HK-2 (cell line): Measurements from ENCODE around the gene SNX3.
A peak's percentile ranks its signal among the peaks of the same experiment; 100 is the strongest.
"Not testable (repeated sequence)": the region's sequence is repeated elsewhere in the genome, so short reads cannot be mapped to it uniquely, and the experiment has no call there.

Experiments used
- DNase-seq: peaks from one replicate; pipeline ENCODE4 v3.0.0-alpha.2; 2018; ENCODE audit not compliant: unreplicated experiment

SNX3 gene

GRCh38 chr6:108260809-108261569 lies at the start of gene SNX3:
TSS of gene SNX3 (minus strand) at chr6:108261040. CDS start at chr6:108260921, 119 bp downstream.
- DNase-seq: peak; percentile 98

DNA sequence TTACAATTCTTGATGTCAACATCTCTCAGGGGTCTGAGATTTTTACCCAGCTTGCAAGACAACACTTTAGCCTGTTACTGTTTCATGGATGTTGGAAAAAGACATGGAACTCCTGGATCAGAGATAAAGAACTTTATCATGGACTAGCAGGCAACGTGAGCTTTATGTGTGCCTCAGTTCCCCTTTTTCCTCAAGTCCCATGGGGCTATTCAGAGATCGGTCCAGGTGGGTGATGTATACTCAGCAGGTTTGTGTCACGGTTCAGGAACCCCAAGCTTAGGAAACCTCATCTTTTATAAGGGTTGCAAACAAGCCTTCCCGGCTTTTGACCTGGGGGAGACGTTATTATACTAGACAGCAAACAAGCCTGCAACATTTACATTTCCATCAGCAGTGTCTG lies 49.0 kb upstream of the SNX3 start:
- DNase-seq: no peak

DNA sequence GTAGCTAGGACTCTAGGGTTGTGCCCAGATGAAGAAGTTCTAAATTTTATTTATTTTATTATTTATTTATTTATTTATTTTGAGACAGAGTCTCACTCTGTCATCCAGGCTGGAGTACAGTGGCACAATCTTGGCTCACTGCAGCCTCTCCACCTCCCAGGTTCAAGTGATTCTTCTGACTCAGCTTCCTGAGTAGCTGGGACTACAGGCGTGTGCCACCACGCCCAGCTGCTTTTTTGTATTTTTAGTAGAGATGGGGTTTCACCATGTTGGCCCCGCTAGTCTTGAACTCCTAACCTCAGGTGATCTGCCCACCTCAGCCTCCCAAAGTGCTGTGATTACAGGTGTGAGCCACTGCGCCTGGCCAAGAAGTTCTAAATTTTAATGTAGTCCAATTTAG lies 47.8 kb upstream of the SNX3 start:
- not testable (repeated sequence) for DNase-seq

DNA sequence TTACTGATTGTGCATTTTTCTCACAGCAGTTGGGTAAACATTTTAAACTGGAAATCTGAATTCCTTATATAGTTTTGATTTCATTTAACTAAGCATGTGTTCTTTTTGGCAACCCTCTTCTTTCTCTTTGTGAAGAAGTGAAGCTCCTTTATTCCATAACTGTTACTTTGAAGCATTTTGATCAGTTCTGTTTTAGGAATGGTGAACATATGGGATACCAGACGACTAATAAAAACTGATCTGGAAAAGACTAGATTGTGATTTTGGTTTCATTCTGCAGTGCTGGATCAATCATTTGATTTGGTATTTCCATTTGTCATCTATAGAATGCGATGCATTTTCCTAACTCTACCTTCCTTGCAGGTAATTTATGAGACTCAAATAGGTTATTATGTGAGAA lies 43.8 kb upstream of the SNX3 start:
- DNase-seq: no peak

DNA sequence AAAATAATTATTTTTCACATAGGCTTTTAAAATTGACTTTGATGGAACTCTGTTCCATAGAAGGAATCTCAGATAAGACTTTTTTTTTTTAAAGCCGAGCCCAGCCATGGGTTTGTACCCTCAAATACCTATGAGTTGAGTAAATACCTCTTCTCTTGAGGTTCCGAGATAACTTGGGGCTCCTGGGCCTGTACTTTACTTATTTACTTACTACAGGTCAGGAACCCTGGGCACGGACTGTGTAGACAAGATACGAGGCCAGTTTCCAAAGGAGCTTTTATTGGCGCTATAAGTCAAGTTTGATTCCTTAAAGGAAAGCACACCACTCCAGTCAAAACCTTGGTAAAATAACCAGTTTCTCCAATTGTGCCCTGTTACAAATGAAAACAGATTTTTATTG lies 41.5 kb upstream of the SNX3 start:
- no peak for DNase-seq

- no peak for DNase-seq
Observed at GRCh38 chr6:108295676-108296075, 34.8 kb upstream of the SNX3 start.

- DNase-seq: peak; percentile 95
Observed at GRCh38 chr6:108294727-108295625, 34.1 kb upstream of the SNX3 start, which contains the start of gene AFG1L. TSS of gene AFG1L (plus strand) at chr6:108295054. CDS start at chr6:108295080, 26 bp downstream.

- DNase-seq: no peak
Observed at GRCh38 chr6:108294297-108294726, 33.5 kb upstream of the SNX3 start.

GRCh38 chr6:108293527-108294296 lies 32.9 kb upstream of the SNX3 start:
- peak; percentile 5 for DNase-seq

DNA sequence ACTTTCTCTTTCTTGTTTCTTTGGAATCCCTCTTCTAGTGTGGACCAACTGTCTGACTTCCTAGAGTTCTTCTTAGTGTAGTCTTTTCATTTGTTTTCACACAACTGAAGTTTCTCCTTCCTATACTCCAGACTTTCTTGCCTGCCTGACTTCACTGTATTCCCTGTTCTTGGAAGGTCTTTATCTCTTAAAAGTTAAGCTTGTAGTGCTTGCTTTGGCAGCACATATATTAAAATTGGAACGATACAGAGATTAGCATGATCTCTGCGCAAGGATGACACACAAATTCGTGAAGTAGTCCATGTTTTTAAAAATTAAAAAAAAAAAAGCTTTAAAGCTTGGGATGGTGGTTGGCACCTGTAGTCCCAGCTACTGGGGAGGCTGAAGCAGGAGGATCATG lies 31.7 kb upstream of the SNX3 start:
- not testable (repeated sequence) for DNase-seq

GRCh38 chr6:108291091-108291490 lies 30.3 kb upstream of the SNX3 start:
- no peak for DNase-seq

DNA sequence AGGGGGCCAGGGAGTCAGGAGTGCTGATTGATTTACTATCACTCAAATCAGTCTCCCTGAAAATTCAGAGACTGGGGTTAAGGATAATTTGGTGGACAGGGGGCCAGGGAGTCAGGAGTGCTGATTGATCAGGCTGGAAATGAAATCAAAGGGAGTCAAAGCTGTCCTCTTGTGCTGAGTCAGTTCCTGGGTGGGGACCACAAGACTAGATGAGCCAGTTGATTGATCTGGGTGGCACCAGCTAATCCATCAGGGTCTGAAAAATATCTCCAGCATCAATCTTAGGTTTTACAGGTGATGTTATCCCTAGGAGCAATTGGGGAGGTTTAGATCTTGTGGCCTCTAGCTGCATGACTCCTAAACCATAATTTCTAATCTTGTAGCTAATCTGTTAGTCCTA lies 27.9 kb upstream of the SNX3 start:
- no peak for DNase-seq

DNA sequence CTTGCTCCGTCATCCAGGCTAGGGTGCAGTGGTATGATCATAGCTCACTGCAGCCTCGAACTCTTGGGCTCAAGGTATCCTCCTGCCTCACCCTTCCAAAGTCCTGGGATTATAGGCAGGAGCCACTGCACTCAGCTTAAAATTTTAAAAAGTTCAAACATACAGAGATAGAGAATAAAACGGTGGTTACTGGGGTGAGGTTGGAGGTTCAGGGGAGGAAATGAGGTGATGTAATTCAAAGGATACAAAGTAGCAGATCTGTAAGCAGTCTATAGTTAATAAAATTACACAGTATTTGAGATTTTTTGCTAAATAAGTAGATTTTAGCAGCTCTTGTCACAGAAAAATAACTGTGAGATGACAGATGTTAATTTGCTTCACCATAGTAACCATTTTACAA lies 26.5 kb upstream of the SNX3 start:
- DNase-seq: no peak

GRCh38 chr6:108286366-108286765 lies 25.5 kb upstream of the SNX3 start:
- DNase-seq: no peak

GRCh38 chr6:108285381-108285780 lies 24.5 kb upstream of the SNX3 start:
- no peak for DNase-seq

DNA sequence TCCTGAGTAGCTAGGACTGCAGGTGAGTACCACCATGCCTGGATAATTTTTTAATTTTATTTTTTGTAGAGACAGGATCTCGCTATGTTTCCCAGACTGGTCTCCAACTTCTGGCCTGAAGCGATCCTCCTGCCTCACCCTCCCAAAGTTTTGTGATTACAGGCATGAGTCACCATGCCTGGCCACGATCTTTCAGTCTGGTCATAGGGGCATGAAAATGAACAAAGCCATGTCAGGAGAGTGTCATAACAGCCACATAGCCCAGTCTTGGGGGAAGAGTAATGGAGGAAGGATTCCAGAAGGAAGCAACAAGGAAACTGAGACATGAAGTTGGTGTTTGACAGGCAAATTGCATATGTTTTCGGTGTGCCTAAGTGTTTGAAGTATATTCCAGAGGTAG lies 17.0 kb upstream of the SNX3 start:
- no peak for DNase-seq

GRCh38 chr6:108277295-108277694 lies 16.5 kb upstream of the SNX3 start:
- DNase-seq: no peak

DNA sequence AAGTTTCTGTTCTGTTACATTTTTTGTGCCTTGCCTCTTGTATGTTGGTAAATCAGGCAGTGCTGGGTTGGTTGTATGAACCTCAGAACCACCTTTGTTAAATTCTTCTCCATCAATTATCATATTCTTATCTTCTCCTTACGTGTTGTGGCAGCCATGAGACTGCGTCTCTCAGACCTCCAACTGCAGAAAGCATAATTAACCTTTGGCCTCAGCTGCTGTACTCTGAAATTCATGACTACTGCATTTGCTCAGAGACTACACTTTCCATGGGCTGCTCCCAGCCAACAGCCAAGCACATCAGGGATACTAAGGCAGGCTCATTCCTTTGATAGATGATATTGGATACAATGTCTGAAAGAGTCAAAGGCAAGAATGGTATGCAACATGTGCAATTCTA lies 15.1 kb upstream of the SNX3 start:
- DNase-seq: no peak

- no peak for DNase-seq
Observed at GRCh38 chr6:108274546-108274945, 13.7 kb upstream of the SNX3 start.

DNA sequence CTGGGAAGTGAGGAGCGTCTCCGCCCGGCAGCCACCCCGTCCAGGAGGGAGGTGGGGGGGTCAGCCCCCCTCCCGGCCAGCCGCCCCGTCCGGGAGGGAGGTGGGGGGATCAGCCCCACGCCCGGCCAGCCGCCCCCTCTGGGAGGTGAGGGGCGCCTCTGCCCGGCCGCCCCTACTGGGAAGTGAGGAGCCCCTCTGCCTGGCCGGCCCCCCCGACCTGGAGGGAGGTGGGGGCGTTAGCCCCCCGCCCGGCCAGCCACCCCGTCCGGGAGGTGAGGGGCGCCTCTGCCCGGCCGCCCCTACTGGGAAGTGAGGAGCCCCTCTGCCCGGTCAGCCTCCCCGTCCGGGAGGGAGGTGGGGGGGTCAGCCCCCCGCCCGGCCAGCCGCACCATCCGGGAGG lies 9.1 kb upstream of the SNX3 start:
- not testable (repeated sequence) for DNase-seq

- DNase-seq: no peak
Observed at GRCh38 chr6:108268845-108269244, 8.0 kb upstream of the SNX3 start.

GRCh38 chr6:108263371-108263770 lies 2.5 kb upstream of the SNX3 start:
- no peak for DNase-seq
